Fibroblast of the aortic adventitia (primary cell): ENCODE measurements around the gene PCID2. TPM values are rescaled to one million over a fixed set of nuclear protein-coding genes. Genes with fewer than 3 reads are reported as not detected.

Experiments used
- DNase-seq: peaks from one replicate; pipeline ENCODE4 v3.0.0-alpha.2; 2010; ENCODE audit warnings: low read depth
- H3K4me3 ChIP-seq: 2 replicates; pipeline ENCODE4 v1.5.1; 2011; ENCODE audit warnings: low read depth, mild to moderate bottlenecking, control low read depth, low read length, moderate library complexity
- CTCF ChIP-seq: IDR thresholded peaks from 2 replicates; pipeline ENCODE4 v1.5.1; 2011; ENCODE audit warnings: mild to moderate bottlenecking, low read length, control low read depth, inconsistent platforms; ENCODE audit not compliant: insufficient read depth
- total RNA-seq: library from RNA; depleted of rRNA; stranded (reverse); fragments of >200 nt; gene quantifications from 2 replicates; pipeline ENCODE4 v1.2.3, GENCODE V29; 2012; ENCODE audit warnings: low replicate concordance

The PCID2 gene
- total RNA-seq, 1 donor, result 77.4 TPM

DNA sequence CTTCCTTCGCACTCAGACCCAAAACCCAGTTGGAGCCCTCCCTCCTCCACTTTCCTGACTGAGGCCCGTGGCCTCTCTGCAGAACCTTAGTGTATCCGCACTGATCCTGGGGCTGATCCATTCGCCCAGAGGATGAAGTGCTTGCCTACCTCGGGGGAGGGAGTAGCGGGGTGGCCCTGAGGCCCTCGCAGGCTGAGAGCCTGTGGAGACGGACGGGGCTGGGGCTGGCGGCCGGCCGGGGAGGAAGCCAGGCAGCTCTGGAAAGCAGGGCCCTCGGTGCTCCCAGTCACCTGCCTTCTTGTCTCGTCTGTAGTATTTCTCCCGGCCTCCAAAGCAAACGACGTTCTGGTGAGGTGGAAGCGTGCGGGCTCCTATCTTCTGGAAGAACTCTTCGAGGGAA, 48.8 kb downstream of the PCID2 start:
- TF ChIP-seq CTCF, result no peak
- no peak for DNase-seq
- H3K4me3 ChIP-seq, result no peak overlapping the region

- no peak for TF ChIP-seq CTCF
- no peak for DNase-seq
- H3K4me3 ChIP-seq, result no peak overlapping the region
Measured at GRCh38 chr13:113158946-113159345, 49.5 kb downstream of the PCID2 start.

DNA sequence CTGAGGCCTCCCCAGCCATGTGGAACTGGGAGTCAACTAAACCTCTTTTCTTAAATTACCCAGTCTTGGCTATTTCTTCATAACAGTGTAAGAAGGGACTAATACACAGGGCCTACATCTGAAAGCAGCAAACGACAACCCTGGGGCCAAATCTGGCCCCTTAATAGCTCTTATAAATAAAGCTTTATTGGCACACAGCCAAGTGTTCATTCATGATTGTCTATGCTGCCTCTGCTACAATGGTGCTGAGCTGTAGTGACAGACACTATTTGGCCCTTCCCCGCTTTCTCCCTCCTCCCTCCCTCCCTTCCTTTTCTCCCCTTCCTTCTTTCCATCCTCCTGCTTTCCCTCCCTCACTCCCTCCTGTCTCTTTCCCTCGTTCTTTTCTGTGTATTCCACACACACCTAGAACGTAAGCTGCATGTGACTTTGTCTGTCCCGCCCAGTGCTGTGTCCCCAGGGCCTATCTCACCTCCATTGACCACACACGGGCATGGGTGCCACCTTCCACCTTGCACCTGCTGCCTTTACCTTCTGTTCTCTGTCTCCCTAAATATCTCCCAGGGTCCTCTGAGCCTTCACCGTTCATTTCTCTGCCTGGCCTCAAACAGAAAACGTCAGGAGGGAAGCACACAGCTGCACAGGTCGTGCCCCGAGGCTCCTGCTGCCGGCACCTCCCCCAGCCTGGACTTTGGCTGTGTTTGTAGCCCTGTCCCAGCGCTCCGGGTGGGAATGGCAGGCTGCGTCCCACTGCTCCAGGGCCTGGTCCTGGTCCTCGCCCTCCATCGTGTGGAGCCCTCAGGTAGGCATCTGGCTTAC, 50.3 kb downstream of the PCID2 start, which contains the start of gene PROZ:
PROZ (plus strand) TSS at position 720 of the 819 bp plus-strand sequence; CDS start at position 733, 13 bp downstream.
- no peak within 1 kb of the TSS for H3K4me3 ChIP-seq
- no peak for DNase-seq
- no peak for TF ChIP-seq CTCF

GRCh38 chr13:113157206-113157928, 51.1 kb downstream of the PCID2 start:
- TF ChIP-seq CTCF, result no peak
- DNase-seq, result peak; percentile 2
- no peak overlapping the region for H3K4me3 ChIP-seq

- no peak overlapping the region for H3K4me3 ChIP-seq
- DNase-seq, result no peak
- no peak for TF ChIP-seq CTCF
Measured at GRCh38 chr13:113155982-113156655, 52.4 kb downstream of the PCID2 start.

GRCh38 chr13:113155201-113155600, 53.3 kb downstream of the PCID2 start:
- TF ChIP-seq CTCF, result no peak
- H3K4me3 ChIP-seq, result no peak overlapping the region
- DNase-seq, result no peak
